Measurements from ENCODE around the gene VANGL1. TPM values are rescaled to one million over a fixed set of nuclear protein-coding genes. Genes with fewer than 3 reads are reported as not detected.

Gene VANGL1
- total and polyA plus RNA-seq, 4 donors: 2.5 to 6.8 (median 3.5) TPM

DNA sequence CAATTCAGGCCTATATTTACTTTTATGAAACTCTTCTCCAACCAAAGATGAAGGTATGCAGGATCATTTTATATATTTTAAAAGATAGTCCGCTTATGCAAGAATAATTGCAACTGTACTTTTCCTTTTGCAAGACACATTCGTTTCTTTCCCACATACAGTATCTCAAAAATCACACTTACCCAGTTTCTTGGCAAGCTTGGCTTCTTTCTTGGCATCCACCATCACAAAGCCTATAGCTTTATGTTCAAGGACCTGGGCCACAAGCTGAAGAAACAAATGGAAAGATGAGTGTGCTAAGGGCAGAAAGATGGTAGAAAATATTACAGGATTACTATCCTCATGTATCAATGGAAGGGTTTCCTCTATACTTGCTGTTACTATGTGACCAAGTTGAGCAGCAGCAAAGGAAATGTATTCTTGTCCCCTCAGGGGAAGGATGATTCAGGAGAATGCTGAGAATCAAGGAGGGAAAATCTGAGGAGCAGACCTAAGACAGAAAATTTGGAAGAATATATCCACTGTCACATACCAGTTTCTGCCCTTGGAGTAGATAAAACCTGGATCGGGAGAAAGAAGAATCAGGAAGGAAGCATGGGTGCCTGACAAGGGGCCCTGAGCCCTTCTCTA, 103.0 kb downstream of the VANGL1 start:
- no peak overlapping the region for H3K27ac ChIP-seq (ENCODE audit: low read depth in 1 of 2, low read length in 2 of 2)
- H3K9ac ChIP-seq (ENCODE audit: low read depth in 1 of 2, low read length in 2 of 2): no peak overlapping the region
- no peak overlapping the region for H3K4me3 ChIP-seq (ENCODE audit: low read depth in 1 of 3, low read length in 3 of 3)
- H3K9me3 ChIP-seq (ENCODE audit: control insufficient read depth in 4 of 4, low read length in 3 of 4): no peaks in the 10 kb centered on the region
- no peaks in the 10 kb centered on the region for H3K4me1 ChIP-seq (ENCODE audit: control insufficient read depth in 4 of 4, insufficient read depth in 4 of 4, low read length in 3 of 4)
- WGBS: 88% methylated on average over 3 of the region's 3 CpGs
- no peaks in the 10 kb centered on the region for H3K36me3 ChIP-seq (ENCODE audit: control insufficient read depth in 4 of 4, insufficient read depth in 3 of 4, low read depth in 1 of 4, low read length in 3 of 4)
- peaks cover 0 to 4% (median 0%) of the 10 kb centered on the region in 4 donors for H3K27me3 ChIP-seq (ENCODE audit: control insufficient read depth in 4 of 4, insufficient read depth in 4 of 4, low read length in 3 of 4)
- TF ChIP-seq NR2F2 (IDR thresholded peaks at IDR 0.05) (no peak), FOXA2 (IDR thresholded peaks at IDR 0.05) (no peak), HNF4G (IDR thresholded peaks at IDR 0.05) (no peak), ZBTB33 (IDR thresholded peaks at IDR 0.05) (no peak), JUND (IDR thresholded peaks at IDR 0.05) (no peak), TAF1 (conservative IDR thresholded peaks at IDR 0.05) (no peak), REST (IDR thresholded peaks at IDR 0.05) (no peak), SP1 (IDR thresholded peaks at IDR 0.05) (no peak), RXRA (IDR thresholded peaks at IDR 0.05) (no peak)
- TF ChIP-seq, protein P1, sequence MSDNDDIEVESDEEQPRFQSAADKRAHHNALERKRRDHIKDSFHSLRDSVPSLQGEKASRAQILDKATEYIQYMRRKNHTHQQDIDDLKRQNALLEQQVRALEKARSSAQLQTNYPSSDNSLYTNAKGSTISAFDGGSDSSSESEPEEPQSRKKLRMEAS (IDR thresholded peaks at IDR 0.05): no peak
- TF ChIP-seq, protein P2, sequence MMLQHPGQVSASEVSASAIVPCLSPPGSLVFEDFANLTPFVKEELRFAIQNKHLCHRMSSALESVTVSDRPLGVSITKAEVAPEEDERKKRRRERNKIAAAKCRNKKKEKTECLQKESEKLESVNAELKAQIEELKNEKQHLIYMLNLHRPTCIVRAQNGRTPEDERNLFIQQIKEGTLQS (IDR thresholded peaks at IDR 0.05): no peak
- DNase-seq (ENCODE audit: low spot score): no peak

GRCh38 chr1:115746021-115746690, 104.4 kb downstream of the VANGL1 start:
- Histone ChIP-seq H3K36me3 (ENCODE audit: control insufficient read depth in 4 of 4, insufficient read depth in 3 of 4, low read depth in 1 of 4, low read length in 3 of 4) (no peaks in the 10 kb centered on the region), H3K9ac (ENCODE audit: low read depth in 1 of 2, low read length in 2 of 2) (no peak overlapping the region), H3K4me1 (ENCODE audit: control insufficient read depth in 4 of 4, insufficient read depth in 4 of 4, low read length in 3 of 4) (no peaks in the 10 kb centered on the region), H3K27me3 (ENCODE audit: control insufficient read depth in 4 of 4, insufficient read depth in 4 of 4, low read length in 3 of 4) (peaks cover 0 to 4% (median 0%) of the 10 kb centered on the region in 4 donors), H3K9me3 (ENCODE audit: control insufficient read depth in 4 of 4, low read length in 3 of 4) (no peaks in the 10 kb centered on the region), H3K27ac (ENCODE audit: low read depth in 1 of 2, low read length in 2 of 2) (no peak overlapping the region), H3K4me3 (ENCODE audit: low read depth in 1 of 3, low read length in 3 of 3) (no peak overlapping the region)
- TF ChIP-seq FOXA2 (IDR thresholded peaks at IDR 0.05): no peak
- TF ChIP-seq, protein P3, sequence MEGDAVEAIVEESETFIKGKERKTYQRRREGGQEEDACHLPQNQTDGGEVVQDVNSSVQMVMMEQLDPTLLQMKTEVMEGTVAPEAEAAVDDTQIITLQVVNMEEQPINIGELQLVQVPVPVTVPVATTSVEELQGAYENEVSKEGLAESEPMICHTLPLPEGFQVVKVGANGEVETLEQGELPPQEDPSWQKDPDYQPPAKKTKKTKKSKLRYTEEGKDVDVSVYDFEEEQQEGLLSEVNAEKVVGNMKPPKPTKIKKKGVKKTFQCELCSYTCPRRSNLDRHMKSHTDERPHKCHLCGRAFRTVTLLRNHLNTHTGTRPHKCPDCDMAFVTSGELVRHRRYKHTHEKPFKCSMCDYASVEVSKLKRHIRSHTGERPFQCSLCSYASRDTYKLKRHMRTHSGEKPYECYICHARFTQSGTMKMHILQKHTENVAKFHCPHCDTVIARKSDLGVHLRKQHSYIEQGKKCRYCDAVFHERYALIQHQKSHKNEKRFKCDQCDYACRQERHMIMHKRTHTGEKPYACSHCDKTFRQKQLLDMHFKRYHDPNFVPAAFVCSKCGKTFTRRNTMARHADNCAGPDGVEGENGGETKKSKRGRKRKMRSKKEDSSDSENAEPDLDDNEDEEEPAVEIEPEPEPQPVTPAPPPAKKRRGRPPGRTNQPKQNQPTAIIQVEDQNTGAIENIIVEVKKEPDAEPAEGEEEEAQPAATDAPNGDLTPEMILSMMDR (IDR thresholded peaks at IDR 0.05; ENCODE audit: low read depth, low read length, missing input control): no peak
- no peak for TF ChIP-seq ZBTB33 (IDR thresholded peaks at IDR 0.05)
- TF ChIP-seq YY1 (IDR thresholded peaks at IDR 0.05): no peak
- no peak for TF ChIP-seq HNF4A (conservative IDR thresholded peaks at IDR 0.05)
- WGBS: 84% methylated on average over 5 of the region's 5 CpGs
- DNase-seq (ENCODE audit: low spot score): no peak

Measured in liver (tissue), 9 donors.